ENCODE measurements around the gene ATP8A2.
"Not testable (repeated sequence)": the region's sequence is repeated elsewhere in the genome, so short reads cannot be mapped to it uniquely, and the experiment has no call there.

Gene ATP8A2

GRCh38 chr13:25538276-25538675 is 166.5 kb downstream of the ATP8A2 start:
- no peak for DNase-seq (ENCODE audit: low read depth, low spot score)

- no peak for DNase-seq (ENCODE audit: low read depth, low spot score)
Observed at GRCh38 chr13:25541434-25542123, 169.8 kb downstream of the ATP8A2 start.

GRCh38 chr13:25548991-25549390 is 177.2 kb downstream of the ATP8A2 start:
- not testable (repeated sequence) for DNase-seq (ENCODE audit: low read depth, low spot score)

- no peak for DNase-seq (ENCODE audit: low read depth, low spot score)
Observed at GRCh38 chr13:25561812-25562211, 190.0 kb downstream of the ATP8A2 start.

- no peak for DNase-seq (ENCODE audit: low read depth, low spot score)
Observed at GRCh38 chr13:25570185-25570584, 198.4 kb downstream of the ATP8A2 start.

GRCh38 chr13:25571237-25571636 is 199.5 kb downstream of the ATP8A2 start:
- no peak for DNase-seq (ENCODE audit: low read depth, low spot score)

- DNase-seq (ENCODE audit: low read depth, low spot score), result not testable (repeated sequence)
Observed at GRCh38 chr13:25572171-25572570, 200.4 kb downstream of the ATP8A2 start.

- peak; percentile 88 for DNase-seq (ENCODE audit: low read depth, low spot score)
Observed at GRCh38 chr13:25574437-25575411, 202.9 kb downstream of the ATP8A2 start.

- DNase-seq (ENCODE audit: low read depth, low spot score), result no peak
Observed at GRCh38 chr13:25575562-25575961, 203.8 kb downstream of the ATP8A2 start.

GRCh38 chr13:25578526-25578925 is 206.8 kb downstream of the ATP8A2 start:
- no peak for DNase-seq (ENCODE audit: low read depth, low spot score)

GRCh38 chr13:25579221-25579620 is 207.4 kb downstream of the ATP8A2 start:
- no peak for DNase-seq (ENCODE audit: low read depth, low spot score)

GRCh38 chr13:25581351-25581750 is 209.6 kb downstream of the ATP8A2 start:
- DNase-seq (ENCODE audit: low read depth, low spot score), result no peak

- DNase-seq (ENCODE audit: low read depth, low spot score), result no peak
Observed at GRCh38 chr13:25584087-25584486, 212.3 kb downstream of the ATP8A2 start.

GRCh38 chr13:25585000-25585399 is 213.2 kb downstream of the ATP8A2 start:
- no peak for DNase-seq (ENCODE audit: low read depth, low spot score)

- no peak for DNase-seq (ENCODE audit: low read depth, low spot score)
Observed at GRCh38 chr13:25587326-25587980, 215.7 kb downstream of the ATP8A2 start.

GRCh38 chr13:25588336-25589060 is 216.7 kb downstream of the ATP8A2 start:
- DNase-seq (ENCODE audit: low read depth, low spot score), result no peak

GRCh38 chr13:25598421-25598820 is 226.6 kb downstream of the ATP8A2 start:
- no peak for DNase-seq (ENCODE audit: low read depth, low spot score)

GRCh38 chr13:25602176-25602575 is 230.4 kb downstream of the ATP8A2 start:
- DNase-seq (ENCODE audit: low read depth, low spot score), result peak; percentile 42

- DNase-seq (ENCODE audit: low read depth, low spot score), result no peak
Observed at GRCh38 chr13:25604106-25604505, 232.3 kb downstream of the ATP8A2 start.

GRCh38 chr13:25607096-25607495 is 235.3 kb downstream of the ATP8A2 start:
- DNase-seq (ENCODE audit: low read depth, low spot score), result no peak

GRCh38 chr13:25608181-25608580 is 236.4 kb downstream of the ATP8A2 start:
- no peak for DNase-seq (ENCODE audit: low read depth, low spot score)

Measured in ELF-1 (cell line).